Endothelial cell of umbilical vein (primary cell): ENCODE data around the gene CACNA2D3.
"Not testable (repeated sequence)": the region's sequence is repeated elsewhere in the genome, so short reads cannot be mapped to it uniquely, and the experiment has no call there.

ENCODE experiments used
- MAX ChIP-seq: IDR thresholded peaks from 2 replicates; pipeline ENCODE4 v1.6.1; 2011; ENCODE audit not compliant: insufficient read depth, insufficient read length
- POLR2A ChIP-seq: IDR thresholded peaks from 2 replicates; pipeline ENCODE4 v1.6.1; 2012; ENCODE audit warnings: low read depth, mild to moderate bottlenecking, control low read depth, low read length

- TF ChIP-seq MAX, POLR2A: not testable (repeated sequence)
These were observed 508.6 kb downstream of the CACNA2D3 start for GRCh38 chr3:54631001-54631400.
